Measurements from ENCODE around the gene CHAMP1.
"Not testable (repeated sequence)": the region's sequence is repeated elsewhere in the genome, so short reads cannot be mapped to it uniquely, and the experiment has no call there.

CHAMP1 gene

DNA sequence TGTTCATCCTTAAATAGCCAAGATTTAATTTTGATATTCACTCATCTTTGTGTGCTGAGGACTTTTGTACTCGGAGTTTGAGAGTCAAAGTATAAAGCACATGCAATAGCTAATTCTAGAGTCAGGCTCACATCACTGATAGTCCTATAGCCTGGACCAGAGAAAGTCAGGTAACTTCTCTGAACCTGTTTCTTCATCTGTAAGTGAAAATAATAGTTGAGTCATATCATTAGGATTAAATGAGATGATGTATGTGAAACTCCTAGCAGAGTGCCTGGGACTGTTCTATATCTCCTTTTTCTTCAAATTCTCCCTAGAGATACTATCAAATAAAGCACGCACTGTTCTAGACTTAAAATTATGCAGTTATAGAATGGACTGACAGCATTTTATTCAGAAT, 9.0 kb downstream of the CHAMP1 start:
- no peak for DNase-seq
- in situ Hi-C loops (cut with HindIII; ENCODE audit: low pct_ligation_motif_present, low pct_unique_long_range_greater_than_20kb, low sequenced_read_pairs) = no loop called here

GRCh38 chr13:114324334-114324733, 10.0 kb downstream of the CHAMP1 start:
- no peak for DNase-seq
- in situ Hi-C loops (cut with HindIII; ENCODE audit: low pct_ligation_motif_present, low pct_unique_long_range_greater_than_20kb, low sequenced_read_pairs) = no loop called here

DNA sequence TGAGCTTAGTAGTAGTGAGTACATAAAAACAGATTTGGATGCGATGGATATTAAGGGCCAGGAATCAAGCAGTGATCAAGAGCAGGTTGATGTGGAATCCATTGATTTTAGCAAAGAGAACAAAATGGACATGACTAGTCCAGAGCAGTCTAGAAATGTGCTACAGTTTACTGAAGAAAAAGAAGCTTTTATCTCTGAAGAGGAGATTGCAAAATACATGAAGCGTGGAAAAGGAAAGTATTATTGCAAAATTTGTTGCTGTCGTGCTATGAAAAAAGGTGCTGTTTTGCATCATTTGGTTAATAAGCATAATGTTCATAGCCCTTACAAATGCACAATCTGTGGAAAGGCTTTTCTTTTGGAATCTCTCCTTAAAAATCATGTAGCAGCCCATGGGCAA, 11.4 kb downstream of the CHAMP1 start:
- DNase-seq = no peak
- in situ Hi-C loops (cut with HindIII; ENCODE audit: low pct_ligation_motif_present, low pct_unique_long_range_greater_than_20kb, low sequenced_read_pairs) = no loop called here

DNA sequence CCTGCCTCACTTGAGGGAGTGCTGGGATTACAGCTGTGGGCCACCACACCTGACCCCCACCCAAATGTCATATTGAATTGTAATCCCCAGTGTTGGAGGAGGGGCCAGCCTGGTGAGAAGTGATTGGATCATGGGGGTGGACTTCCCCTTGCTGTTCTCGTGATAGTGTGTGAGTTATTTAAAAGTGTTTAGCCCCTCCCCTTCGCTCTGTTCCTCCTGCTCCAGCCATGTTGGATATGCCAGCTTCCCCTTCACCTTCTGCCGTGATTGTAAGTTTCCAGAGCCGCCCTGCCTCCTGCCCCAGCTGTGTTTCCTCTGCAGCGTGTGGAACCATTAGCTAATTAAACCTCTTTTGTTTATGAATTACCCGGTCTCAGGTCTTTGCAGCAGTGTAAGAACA, 13.7 kb downstream of the CHAMP1 start:
- DNase-seq = no peak
- in situ Hi-C loops (cut with HindIII; ENCODE audit: low pct_ligation_motif_present, low pct_unique_long_range_greater_than_20kb, low sequenced_read_pairs) = no loop called here

DNA sequence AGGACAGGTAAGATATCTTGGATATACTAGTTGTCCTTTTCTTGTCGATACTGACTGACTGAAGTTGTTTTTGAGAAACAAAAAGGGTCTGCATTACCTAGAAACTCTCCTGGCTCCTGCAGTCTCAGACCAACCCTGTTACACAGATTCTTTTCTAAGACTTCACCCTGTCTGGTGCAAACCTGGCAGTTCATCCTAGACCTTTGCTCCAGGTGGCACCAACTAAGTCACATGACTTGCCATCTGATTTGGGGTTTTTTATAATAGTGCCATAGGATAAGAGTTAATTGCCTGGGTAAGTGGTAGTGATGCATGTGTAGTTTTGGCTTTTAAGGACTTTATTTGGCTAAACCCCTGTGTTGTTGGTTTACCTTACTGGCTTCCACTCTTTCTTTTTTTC, 14.3 kb downstream of the CHAMP1 start:
- no peak for DNase-seq
- in situ Hi-C loops (cut with HindIII; ENCODE audit: low pct_ligation_motif_present, low pct_unique_long_range_greater_than_20kb, low sequenced_read_pairs) = no loop called here

GRCh38 chr13:114330086-114330485, 15.8 kb downstream of the CHAMP1 start:
- in situ Hi-C loops (cut with HindIII; ENCODE audit: low pct_ligation_motif_present, low pct_unique_long_range_greater_than_20kb, low sequenced_read_pairs) = no loop called here
- no peak for DNase-seq

DNA sequence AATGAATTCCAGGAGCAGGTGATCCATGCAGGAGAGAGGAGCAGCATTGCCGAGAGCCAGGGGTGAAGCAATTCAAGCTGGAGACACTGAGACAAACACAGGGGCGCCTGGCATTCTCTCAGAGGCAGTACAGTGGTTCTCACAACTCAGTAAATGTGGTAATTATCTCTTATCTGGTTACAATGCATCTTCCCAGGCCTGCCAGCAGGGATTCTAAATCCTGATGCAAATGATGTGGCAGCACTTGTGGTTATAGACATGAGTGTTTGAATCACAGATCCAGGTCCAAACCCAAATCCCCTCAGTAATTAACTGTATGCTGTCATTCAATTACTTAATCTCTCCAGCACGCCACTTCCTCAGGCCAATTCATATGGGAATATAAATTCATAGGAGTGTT, 19.6 kb downstream of the CHAMP1 start:
- DNase-seq; in situ Hi-C loops (cut with HindIII; ENCODE audit: low pct_ligation_motif_present, low pct_unique_long_range_greater_than_20kb, low sequenced_read_pairs): not testable (repeated sequence)

DNA sequence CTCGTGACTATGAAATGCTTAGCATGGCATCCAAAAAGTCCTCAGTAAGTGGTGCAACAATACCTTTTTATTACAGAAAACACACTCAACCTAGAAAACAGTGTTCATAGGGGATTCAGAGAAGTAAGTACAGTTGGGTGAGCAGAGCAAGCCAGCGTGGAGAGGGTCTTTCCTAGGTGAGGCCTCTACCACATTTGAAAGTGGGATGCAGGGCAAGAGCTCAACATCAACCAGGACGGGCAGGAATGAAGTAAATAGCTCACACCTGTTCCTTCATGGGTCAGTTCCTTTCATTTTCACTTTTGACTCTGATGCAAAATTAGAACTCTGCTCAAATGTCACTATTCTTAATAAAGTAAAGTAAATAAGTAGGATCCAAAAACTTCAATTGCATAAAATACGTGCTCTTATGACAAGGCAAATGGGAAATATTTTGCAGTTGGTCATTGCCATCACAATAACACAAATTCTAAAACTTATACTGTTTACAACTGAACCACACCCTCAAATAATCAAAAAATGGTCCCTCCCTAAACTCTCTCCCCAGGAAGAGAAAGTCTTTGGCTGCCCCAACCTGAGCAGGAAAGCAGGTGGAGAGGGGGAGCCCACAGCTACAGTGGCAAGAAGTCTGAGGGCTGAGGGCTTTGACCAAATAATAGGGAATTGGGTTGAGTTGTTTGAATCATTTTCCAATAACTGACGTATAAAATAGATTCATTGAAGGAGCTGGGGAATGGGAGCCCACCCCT, 20.2 kb downstream of the CHAMP1 start:
- no peak for DNase-seq
- in situ Hi-C loops (cut with HindIII; ENCODE audit: low pct_ligation_motif_present, low pct_unique_long_range_greater_than_20kb, low sequenced_read_pairs) = no loop called here

DNA sequence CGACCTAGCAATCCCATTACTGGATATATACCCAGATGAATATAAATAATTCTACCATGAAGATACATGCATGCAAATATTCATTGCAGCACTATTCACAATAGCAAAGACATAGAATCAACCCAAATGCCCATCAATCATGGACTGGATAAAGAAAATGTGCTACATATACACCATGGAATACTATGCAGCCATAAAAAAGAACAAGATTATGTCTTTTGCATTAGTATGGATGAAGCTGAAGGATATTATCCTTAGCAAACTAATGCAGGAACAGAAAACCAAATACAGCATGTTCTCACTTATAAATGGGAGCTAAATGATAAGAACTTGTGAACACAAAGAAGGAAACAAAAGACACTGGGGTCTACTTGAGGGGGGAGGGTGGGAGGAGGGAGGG, 22.2 kb downstream of the CHAMP1 start:
- in situ Hi-C loops (cut with HindIII; ENCODE audit: low pct_ligation_motif_present, low pct_unique_long_range_greater_than_20kb, low sequenced_read_pairs); DNase-seq: not testable (repeated sequence)

DNA sequence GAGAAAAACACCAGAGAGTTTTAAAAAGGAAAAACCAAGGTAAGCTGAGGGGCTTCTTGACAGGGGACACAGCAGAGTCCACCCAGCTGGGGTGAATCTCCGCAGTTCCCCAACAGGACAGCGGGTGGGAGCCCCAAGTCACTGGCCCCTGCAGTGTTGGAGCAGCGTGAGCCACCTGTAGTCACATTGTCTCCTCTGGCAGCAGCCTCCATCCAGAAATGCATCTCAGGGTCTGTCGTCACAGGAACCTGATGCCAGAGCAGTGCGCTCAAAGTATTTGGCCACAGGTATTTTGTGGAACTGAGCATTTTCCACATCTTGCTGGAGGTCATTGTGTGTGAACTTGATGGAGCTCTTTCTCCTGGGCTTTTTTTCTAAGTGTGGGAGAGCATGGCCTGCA, 24.7 kb downstream of the CHAMP1 start:
- DNase-seq = no peak
- in situ Hi-C loops (cut with HindIII; ENCODE audit: low pct_ligation_motif_present, low pct_unique_long_range_greater_than_20kb, low sequenced_read_pairs) = no loop called here

DNA sequence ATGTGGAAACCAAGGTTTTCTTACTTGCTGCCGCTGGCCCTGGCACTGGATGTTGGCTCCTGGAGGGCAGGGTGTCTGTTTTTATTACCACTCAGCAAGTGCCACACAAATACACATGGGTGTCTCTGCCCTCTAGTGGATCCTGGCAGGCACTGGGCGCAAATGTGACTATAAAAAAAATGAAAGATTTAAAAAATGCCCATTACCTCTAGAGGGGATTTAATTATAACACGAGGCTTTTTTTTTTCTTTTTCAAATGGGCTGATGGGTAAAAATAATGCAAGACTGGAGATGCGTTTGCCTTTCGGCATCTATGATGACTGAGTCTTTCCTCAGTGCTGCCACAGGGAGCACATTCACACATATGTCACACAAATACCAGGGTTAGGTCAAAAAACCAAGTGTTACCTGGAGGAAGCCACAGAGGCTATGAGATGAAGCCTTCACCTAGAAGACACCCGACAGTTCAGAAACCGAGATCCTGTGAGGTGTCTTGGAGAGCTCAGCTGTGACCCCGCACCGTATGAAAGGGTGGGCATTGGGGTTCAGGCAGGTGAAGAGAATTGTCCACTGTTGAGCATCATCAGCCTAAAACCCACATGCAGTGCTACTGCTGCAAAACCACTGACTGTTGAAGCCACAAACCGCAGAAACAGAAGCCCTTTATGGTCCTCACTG, 25.7 kb downstream of the CHAMP1 start:
- DNase-seq = peak; percentile 60
- in situ Hi-C loops (cut with HindIII; ENCODE audit: low pct_ligation_motif_present, low pct_unique_long_range_greater_than_20kb, low sequenced_read_pairs) = no loop called here

DNA sequence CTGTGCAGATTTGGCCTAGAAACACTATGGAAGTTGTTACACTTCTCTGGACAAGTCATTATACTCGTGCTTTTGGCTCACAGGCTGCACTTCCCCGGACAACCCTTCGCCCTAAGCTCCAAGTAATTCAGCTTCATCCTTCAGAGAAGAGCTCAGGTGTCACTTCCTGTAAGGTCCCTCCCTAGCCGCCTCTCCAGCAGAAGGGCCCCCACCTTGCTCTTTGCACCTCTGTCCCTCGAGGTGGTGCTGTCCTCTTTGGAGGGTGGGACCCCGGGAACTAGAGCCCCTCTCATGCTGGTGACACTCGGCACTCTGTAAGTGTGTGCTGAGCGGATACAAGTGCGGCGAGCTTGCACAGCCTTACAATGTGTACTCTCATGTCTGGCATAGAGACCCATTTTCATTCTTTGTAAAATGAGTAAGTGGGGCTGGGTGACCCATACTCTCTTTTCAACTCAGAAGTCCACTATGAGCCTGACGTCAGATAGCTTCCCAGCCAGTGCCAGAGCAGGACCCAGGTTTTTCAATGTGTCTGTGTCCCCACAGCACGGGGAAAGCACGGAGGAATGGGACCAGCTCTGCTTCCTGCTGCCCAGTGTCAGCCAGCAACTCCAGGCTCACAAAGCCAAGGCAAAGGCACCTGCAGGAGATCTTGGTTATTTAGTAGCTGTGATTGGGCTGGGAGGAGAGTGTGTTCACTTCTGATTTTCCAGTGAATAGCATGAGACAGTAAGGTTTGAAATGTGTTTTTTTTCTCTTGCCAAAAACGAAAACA, 26.9 kb downstream of the CHAMP1 start:
- in situ Hi-C loops (cut with HindIII; ENCODE audit: low pct_ligation_motif_present, low pct_unique_long_range_greater_than_20kb, low sequenced_read_pairs) = no loop called here
- no peak for DNase-seq

GRCh38 chr13:114347256-114347655, 33.0 kb downstream of the CHAMP1 start:
- in situ Hi-C loops (cut with HindIII; ENCODE audit: low pct_ligation_motif_present, low pct_unique_long_range_greater_than_20kb, low sequenced_read_pairs); DNase-seq: not testable (repeated sequence)

DNA sequence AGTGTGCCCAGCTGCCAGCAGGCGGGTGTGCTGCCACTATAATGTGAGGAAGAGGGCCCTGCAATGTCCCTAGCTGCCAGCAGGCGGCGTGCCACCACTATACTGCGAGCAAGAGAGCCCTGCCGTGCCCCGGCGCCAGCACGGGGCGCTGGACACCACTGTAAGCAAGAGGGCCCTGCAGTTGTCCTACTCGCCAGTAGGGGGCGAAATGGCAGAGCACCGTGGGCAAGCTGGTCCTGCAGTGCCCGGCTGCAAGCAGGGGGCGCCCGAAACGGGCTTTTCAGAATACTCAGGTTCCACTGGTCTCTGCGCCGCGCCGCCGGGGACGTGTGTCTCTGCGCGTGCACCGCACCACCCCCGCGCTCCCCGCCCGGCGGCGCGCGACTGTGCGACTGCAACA, 38.5 kb downstream of the CHAMP1 start:
- in situ Hi-C loops (cut with HindIII; ENCODE audit: low pct_ligation_motif_present, low pct_unique_long_range_greater_than_20kb, low sequenced_read_pairs) = not testable (repeated sequence)
- peak; percentile 42 for DNase-seq

- in situ Hi-C loops (cut with HindIII; ENCODE audit: low pct_ligation_motif_present, low pct_unique_long_range_greater_than_20kb, low sequenced_read_pairs); DNase-seq: not testable (repeated sequence)
Measured at GRCh38 chr13:114353382-114353781, 39.1 kb downstream of the CHAMP1 start.
